GM12878 (cell line): Measurements from ENCODE around the gene PLA2G4E. TPM values are rescaled to one million over a fixed set of nuclear protein-coding genes. Genes with fewer than 3 reads are reported as not detected.

Experiments
- ATAC-seq: fragments of 200-7000 bp; cut with Tn5 transposase; 3 replicates; pipeline ENCODE4 v1.9.1; 2020; ENCODE audit warnings: mild to moderate bottlenecking, moderate library complexity
- BruUV-seq: library from RNA; stranded (reverse); fragments of 400-500 nt; replicated peaks from 2 replicates; lab custom pipeline; 2021; lab: Mats Ljungman, UMichigan
- CTCF ChIA-PET: fragments of 300-600 bp; sonication (Branson Sonifier 250); formaldehyde crosslinking; extraction: SDS; loops from one replicate; lab custom pipeline; 2021; ENCODE audit warnings: inconsistent platforms; lab: Yijun Ruan, JAX
- POLR2A ChIA-PET: fragments of 350-600 bp; formaldehyde crosslinking; extraction: SDS; loops from one replicate; lab custom pipeline; 2021; ENCODE audit warnings: inconsistent platforms; lab: Charles Lee
- RAD21 ChIA-PET: fragments of 300-600 bp; sonication (Branson Sonifier 250); formaldehyde crosslinking; loops from one replicate; lab custom pipeline; 2023; ENCODE audit warnings: antibody characterized with exemption; ENCODE audit not compliant: unreplicated experiment; lab: Charles Lee
- SMC1A ChIA-PET: fragments of 300-600 bp; sonication (Branson Sonifier 250); formaldehyde crosslinking; loops from one replicate; lab custom pipeline; 2023; ENCODE audit not compliant: unreplicated experiment, uncharacterized antibody; lab: Charles Lee
- DNase-seq: peaks from one replicate; pipeline ENCODE4 v3.0.0-alpha.2; 2011; ENCODE audit warnings: low read depth, low spot score
- FAIRE-seq: peaks from 3 replicates; lab custom pipeline; 2011; peaks lifted over from hg19 to GRCh38; lab: Jason Lieb, UNC
- H2AFZ ChIP-seq: 2 replicates; pipeline ENCODE4 v1.6.0; 2011; ENCODE audit warnings: low read depth, low read length, control low read depth; ENCODE audit not compliant: control insufficient read depth
- H3K27ac ChIP-seq: 2 replicates; pipeline ENCODE4 v1.5.1; 2011; ENCODE audit warnings: control low read depth; ENCODE audit not compliant: control insufficient read depth, insufficient read depth
- H3K27me3 ChIP-seq, 2 experiments: replicated peaks in 1 of 2; 2 replicates each; pipeline versions ENCODE4 v1.6.0 to v1.6.1; 2011; ENCODE audit warnings: low read length in 1 of 2; ENCODE audit not compliant: control insufficient read depth in 2 of 2, insufficient read depth in 2 of 2
- H3K36me3 ChIP-seq, 2 experiments: 2 replicates each; pipeline ENCODE4 v1.5.1; 2011; ENCODE audit warnings: low read length in 1 of 2; ENCODE audit not compliant: control insufficient read depth in 2 of 2, insufficient read depth in 2 of 2
- H3K4me1 ChIP-seq: 2 replicates; pipeline ENCODE4 v1.6.1; 2011; ENCODE audit warnings: mild to moderate bottlenecking, low read length, moderate library complexity, mixed read lengths; ENCODE audit not compliant: control insufficient read depth, insufficient read depth
- H3K4me2 ChIP-seq: 2 replicates; pipeline ENCODE4 v1.6.0; 2011; ENCODE audit warnings: control low read depth; ENCODE audit not compliant: control insufficient read depth, insufficient read depth
- H3K4me3 ChIP-seq: fragments of 200-600 bp; sonication (generic); 2 replicates; pipeline ENCODE4 v1.5.1; 2016
- H3K79me2 ChIP-seq: 2 replicates; pipeline ENCODE4 v1.6.0; 2011; ENCODE audit warnings: low read length; ENCODE audit not compliant: control insufficient read depth, insufficient read depth
- H3K9ac ChIP-seq: 2 replicates; pipeline ENCODE4 v1.8.0; 2011; ENCODE audit warnings: low read length, control low read depth, mixed read lengths; ENCODE audit not compliant: control insufficient read depth, insufficient read depth
- H3K9me3 ChIP-seq: replicated peaks from 3 replicates; pipeline ENCODE4 v1.5.1; 2011; ENCODE audit warnings: mild to moderate bottlenecking, low read length; ENCODE audit not compliant: control insufficient read depth, insufficient read depth
- H4K20me1 ChIP-seq: 2 replicates; pipeline ENCODE4 v1.6.0; 2011; ENCODE audit not compliant: control insufficient read depth, insufficient read depth
- ATF3 ChIP-seq: IDR thresholded peaks from 2 replicates; pipeline ENCODE4 v1.6.1; 2011; ENCODE audit warnings: low read depth, mild to moderate bottlenecking, low read length, moderate library complexity, borderline replicate concordance; ENCODE audit errors: extremely low read depth
- CEBPZ ChIP-seq: fragments of 150-350 bp; IDR thresholded peaks from 2 replicates; pipeline ENCODE4 v1.6.1; 2016; ENCODE audit warnings: low read depth, low read length
- HDAC6 ChIP-seq: fragments of 200-600 bp; sonication (generic); IDR thresholded peaks from one replicate; pipeline ENCODE4 v1.8.0; 2017; ENCODE audit warnings: antibody characterized with exemption; ENCODE audit not compliant: unreplicated experiment
- HSF1 ChIP-seq: fragments of 150-350 bp; IDR thresholded peaks from 2 replicates; pipeline ENCODE4 v1.6.1; 2014; ENCODE audit warnings: mild to moderate bottlenecking, low read depth, low read length
- NFIC ChIP-seq: IDR thresholded peaks from 2 replicates; pipeline ENCODE4 v1.6.1; 2012; ENCODE audit warnings: low read depth, mild to moderate bottlenecking, inconsistent platforms, low read length, moderate library complexity
- PBX3 ChIP-seq: IDR thresholded peaks from 2 replicates; pipeline ENCODE4 v1.6.1; 2011; ENCODE audit warnings: mild to moderate bottlenecking, low read depth, low read length, moderate library complexity; ENCODE audit not compliant: insufficient replicate concordance
- RCOR1 ChIP-seq: conservative IDR thresholded peaks from 2 replicates; pipeline ENCODE4 v1.6.1; 2012; ENCODE audit warnings: low read depth, low read length, improper control_type of control experiment
- SIX5 ChIP-seq: IDR thresholded peaks from 2 replicates; pipeline ENCODE4 v1.6.1; 2011; ENCODE audit warnings: mild to moderate bottlenecking, low read depth, low read length, moderate library complexity; ENCODE audit not compliant: severe bottlenecking
- TARDBP ChIP-seq: IDR thresholded peaks from 2 replicates; pipeline ENCODE4 v1.6.1; 2016; ENCODE audit warnings: borderline replicate concordance
- ZBTB11 ChIP-seq: fragments of 450-650 bp; formaldehyde crosslinking; IDR thresholded peaks from 2 replicates; pipeline ENCODE4 v1.5.0; 2022; ENCODE audit warnings: mild to moderate bottlenecking, missing genetic modification characterization
- ZNF24 ChIP-seq: fragments of 450-650 bp; IDR thresholded peaks from 2 replicates; pipeline ENCODE4 v1.6.1; 2017; ENCODE audit warnings: antibody characterized with exemption, mild to moderate bottlenecking
- WGBS: methylation state at CpG from one replicate; pipeline ENCODE4 v1.1.6; 2016; ENCODE audit warnings: low lambda C conversion rate; ENCODE audit not compliant: insufficient replicate concordance, insufficient coverage; ENCODE audit errors: missing lambda C conversion rate; 5-methylcytosine and 5-hydroxymethylcytosine counted together
- in situ Hi-C: fragments of 300-500 bp; cut with MboI; formaldehyde crosslinking; loops from 9 replicates; pipeline ENCODE4 v1.14.3; 2018; ENCODE audit warnings: mixed read lengths
- intact Hi-C: fragments of 100-400 bp; cut with micrococcal nuclease; formaldehyde crosslinking; loops from one replicate; pipeline ENCODE4 v1.14.2; 2022; ENCODE audit not compliant: unreplicated experiment
- polyA plus RNA-seq, 11 experiments: library from polyadenylated mRNA; depleted of rRNA in 4 of 11; unstranded in 6 of 11; stranded (reverse) in 5 of 11; fragments of >200 nt; fragmentation: Nextera tagmentation in 4 of 11; fragmentation: Illumina TruSeq in 1 of 11; extraction: Ambion mirVana in 4 of 11; extraction: Trizol in 1 of 11; gene quantifications; 1 replicate in 1 of 11; 2 replicates in 10 of 11; pipeline versions ENCODE4 v1.2.1 to v1.2.3, GENCODE V29; 2011 to 2016; ENCODE audit warnings: inconsistent platforms in 2 of 11, missing spikeins in 2 of 11, low read depth in 1 of 11
- total RNA-seq, 4 experiments: library from RNA; depleted of rRNA in 3 of 4; stranded (reverse); fragments of >200 nt in 3 of 4; fragmentation: Illumina TruSeq in 1 of 4; extraction: Trizol in 1 of 4; gene quantifications; 2 replicates each; pipeline versions ENCODE4 v1.2.1 to v1.2.3, GENCODE V29; 2013 to 2021

PLA2G4E gene
- total and polyA plus RNA-seq, 10 of the 15 experiments (the other 5 are each of a cell fraction or from before 2014, with no cell fraction given), result 0.05 to 0.32 (median 0.06) TPM; not detected in 5

GRCh38 chr15:41961595-41962202 lies 59.1 kb downstream of the PLA2G4E start:
- H2AFZ ChIP-seq, result no peak overlapping the region
- H3K4me3 ChIP-seq, result no peak overlapping the region
- H3K27ac ChIP-seq, result no peak overlapping the region
- ATAC-seq (no peak), FAIRE-seq (no peak), DNase-seq (no peak)
- ChIA-PET RAD21 (interaction anchor here (0.6 to 1.1 kb wide), 3 partner anchors 11 to 1031 kb away, joined by 3 to 4 read pairs (median 4); partner anchors contain the start of gene EHD4), CTCF (interaction anchor here (0.8 to 1.4 kb wide), 5 partner anchors 8 to 1104 kb away, joined by 3 to 4 read pairs (median 3); partner anchors contain the start of gene EHD4), SMC1A (interaction anchor here (2.8 kb wide), 1 partner anchor 10 kb away, joined by 23 read pairs; the partner anchor contains the start of gene EHD4), POLR2A (interaction anchor here (0.7 to 1.4 kb wide), 2 partner anchors 11 to 266 kb away, joined by 4 to 6 read pairs; partner anchors contain the start of gene EHD4)
- peaks cover 29% of the 10 kb centered on the region for H3K4me1 ChIP-seq
- no peaks in the 10 kb centered on the region for H3K9me3 ChIP-seq
- no TSS peak for BruUV-seq
- no peaks in the 10 kb centered on the region for H3K27me3 ChIP-seq
- in situ Hi-C loops, result no loop called here
- H3K9ac ChIP-seq, result no peak overlapping the region
- intact Hi-C loops, result no loop called here
- peaks cover 82% of the 10 kb centered on the region for H3K79me2 ChIP-seq
- no peaks in the 10 kb centered on the region for H4K20me1 ChIP-seq
- H3K4me2 ChIP-seq, result no peak overlapping the region
- H3K36me3 ChIP-seq, result peaks cover 0 to 26% of the 10 kb centered on the region in 2 experiments; a peak in 2 of 4 replicates
- 96% methylated on average over 1 of the region's 1 CpG for WGBS
- TF ChIP-seq HSF1 (no peak), SIX5 (no peak), ATF3 (no peak), HDAC6 (no peak), TARDBP (no peak), NFIC (no peak), PBX3 (no peak), ZNF24 (no peak), RCOR1 (no peak), CEBPZ (no peak), ZBTB11 (CRISPR knock-in tag) (no peak)
